B cell (primary cell): ENCODE measurements around the gene PAWR. TPM values are rescaled to one million over a fixed set of nuclear protein-coding genes. Genes with fewer than 3 reads are reported as not detected.

Source experiments
- ATAC-seq: fragments of 200-7000 bp; cut with Tn5 transposase; one replicate; pipeline ENCODE4 v1.10.0; 2021; ENCODE audit warnings: low read depth, mild to moderate bottlenecking, moderate number of reproducible peaks, moderate library complexity
- CTCF ChIA-PET: fragments of 350-600 bp; sonication (Branson Sonifier 250); formaldehyde crosslinking; loops from one replicate; lab custom pipeline; 2021; ENCODE audit warnings: antibody characterized with exemption, inconsistent platforms; lab: Charles Lee
- POLR2A ChIA-PET: fragments of 350-600 bp; sonication (Branson Sonifier 250); formaldehyde crosslinking; loops from one replicate; lab custom pipeline; 2021; ENCODE audit warnings: antibody characterized with exemption; lab: Charles Lee
- DNase-seq: peaks from one replicate; pipeline ENCODE4 v3.0.0; 2013
- H2AFZ ChIP-seq: 2 replicates; pipeline ENCODE4 v1.6.1; 2012; ENCODE audit warnings: mild to moderate bottlenecking, low read depth, low read length; ENCODE audit not compliant: insufficient read depth, poor library complexity, severe bottlenecking
- H3K27ac ChIP-seq, 2 donors: 1 replicate in 1 of 2; 2 replicates in 1 of 2; pipeline ENCODE4 v1.5.1; 2012 to 2013; ENCODE audit warnings: low read length in 2 of 2, mild to moderate bottlenecking in 2 of 2, moderate library complexity in 1 of 2
- H3K27me3 ChIP-seq, 4 experiments: fragments of 200-600 bp in 1 of 4; sonication (generic) in 1 of 4; replicated peaks in 1 of 4; 1 replicate in 2 of 4; 2 replicates in 2 of 4; pipeline versions ENCODE4 v1.6.1 to v1.7.0; 2013 to 2016; ENCODE audit warnings: low read length in 3 of 4, mild to moderate bottlenecking in 2 of 4, mixed read lengths in 1 of 4, moderate library complexity in 1 of 4; ENCODE audit not compliant: insufficient read depth in 4 of 4, control insufficient read depth in 3 of 4; ENCODE audit errors: control extremely low read depth in 1 of 4
- H3K36me3 ChIP-seq, 2 experiments: replicated peaks in 1 of 2; 1 replicate in 1 of 2; 2 replicates in 1 of 2; pipeline versions ENCODE4 v1.6.1 to v1.7.1; 2013; ENCODE audit warnings: low read length in 1 of 2; ENCODE audit not compliant: insufficient read depth in 2 of 2, control insufficient read depth in 1 of 2; ENCODE audit errors: control extremely low read depth in 1 of 2, extremely low read depth in 1 of 2
- H3K4me1 ChIP-seq, 2 donors: fragments of 200-600 bp in 1 of 2; sonication (generic) in 1 of 2; 1 replicate in 1 of 2; 2 replicates in 1 of 2; pipeline versions ENCODE4 v1.5.1 to v1.6.1; 2013 to 2017; ENCODE audit warnings: low read length in 2 of 2; ENCODE audit not compliant: control insufficient read depth in 2 of 2, insufficient read depth in 2 of 2
- H3K4me2 ChIP-seq: replicated peaks from 2 replicates; pipeline ENCODE3; 2012; ENCODE audit warnings: mild to moderate bottlenecking, low read depth, low read length; ENCODE audit not compliant: poor library complexity, severe bottlenecking
- H3K4me3 ChIP-seq, 5 experiments: fragments of 200-600 bp in 1 of 5; sonication (generic) in 1 of 5; 1 replicate in 3 of 5; 2 replicates in 2 of 5; pipeline versions ENCODE4 v1.5.1 to v1.7.0; 2011 to 2016; ENCODE audit warnings: low read length in 4 of 5, mild to moderate bottlenecking in 4 of 5, low read depth in 2 of 5, control low read depth in 1 of 5, moderate library complexity in 1 of 5; ENCODE audit not compliant: insufficient read depth in 1 of 5; ENCODE audit errors: control extremely low read depth in 1 of 5, extremely low read depth in 1 of 5
- H3K79me2 ChIP-seq: fragments of 200-600 bp; sonication (generic); one replicate; pipeline ENCODE4 v1.6.0; 2016; ENCODE audit warnings: low read length; ENCODE audit not compliant: control insufficient read depth, insufficient read depth
- H3K9ac ChIP-seq: fragments of 200-600 bp; sonication (generic); 2 replicates; pipeline ENCODE4 v1.6.1; 2017; ENCODE audit warnings: mild to moderate bottlenecking, low read length, moderate library complexity
- H3K9me3 ChIP-seq, 3 donors: one replicate each; pipeline versions ENCODE4 v1.6.1 to v1.7.1; 2013; ENCODE audit warnings: low read length in 2 of 3; ENCODE audit not compliant: control insufficient read depth in 2 of 3, insufficient read depth in 1 of 3; ENCODE audit errors: control extremely low read depth in 1 of 3
- H4K20me1 ChIP-seq: 2 replicates; pipeline ENCODE4 v1.6.0; 2012; ENCODE audit warnings: mild to moderate bottlenecking, low read length; ENCODE audit not compliant: insufficient read depth, control insufficient read depth, poor library complexity, severe bottlenecking
- H3K27ac Mint-ChIP-seq: one replicate; pipeline ENCODE4 v1.8.0; 2021; ENCODE audit warnings: mixed read lengths
- H3K27me3 Mint-ChIP-seq: one replicate; pipeline ENCODE4 v1.8.0; 2021; ENCODE audit warnings: mixed read lengths
- H3K4me1 Mint-ChIP-seq: one replicate; pipeline ENCODE4 v1.8.0; 2021; ENCODE audit warnings: mixed read lengths
- H3K4me3 Mint-ChIP-seq: one replicate; pipeline ENCODE4 v1.8.0; 2021; ENCODE audit warnings: mixed read lengths
- H3K9me3 Mint-ChIP-seq: one replicate; pipeline ENCODE4 v1.8.0; 2022; ENCODE audit warnings: mixed read lengths; ENCODE audit not compliant: insufficient read depth
- CTCF ChIP-seq: fragments of 200-600 bp; IDR thresholded peaks from one replicate; pipeline ENCODE4 v1.8.0; 2022; ENCODE audit warnings: antibody characterized with exemption, mild to moderate bottlenecking
- EZH2 ChIP-seq: IDR thresholded peaks from 2 replicates; pipeline ENCODE4 v1.6.1; 2012; ENCODE audit warnings: borderline replicate concordance, low read depth, mild to moderate bottlenecking, moderate library complexity, low read length; ENCODE audit not compliant: insufficient read depth, poor library complexity, severe bottlenecking
- WGBS: methylation state at CpG from one replicate; pipeline ENCODE4 v1.1.5; 2013; ENCODE audit warnings: missing lambda C conversion rate; ENCODE audit not compliant: insufficient coverage; 5-methylcytosine and 5-hydroxymethylcytosine counted together
- intact Hi-C: fragments of 100-400 bp; cut with micrococcal nuclease; formaldehyde crosslinking; loops from one replicate; pipeline ENCODE4 v1.10.0; 2022
- polyA plus RNA-seq: library from polyadenylated mRNA; depleted of rRNA; stranded (reverse); fragments of >200 nt; gene quantifications from 2 replicates; pipeline ENCODE4 v1.2.3, GENCODE V29; 2012
- total RNA-seq, 2 donors: library from RNA; stranded (reverse); fragments of 120-200 nt in 1 of 2; gene quantifications; 1 replicate in 1 of 2; 2 replicates in 1 of 2; pipeline versions ENCODE4 v1.2.3 to v1.2.4, GENCODE V29; 2013 to 2022

The PAWR gene
- total and polyA plus RNA-seq, 2 donors (not counting 1 experiment from before 2014, with no cell fraction given) = 17.9 to 90.1 TPM

- WGBS = no CpG with 5 or more reads among the region's 2 CpGs
- Mint-ChIP-seq H3K27ac (no peak overlapping the region), H3K27me3 (no peaks in the 10 kb centered on the region), H3K4me1 (peaks cover 72% of the 10 kb centered on the region), H3K4me3 (no peak overlapping the region), H3K9me3 (no peaks in the 10 kb centered on the region)
- POLR2A ChIA-PET = no interaction called here
- Histone ChIP-seq H2AFZ (no peak overlapping the region), H3K4me1 (peaks cover 12 to 22% of the 10 kb centered on the region in 2 donors), H3K4me2 (no peak overlapping the region), H3K9me3 (no peaks in the 10 kb centered on the region), H3K36me3 (no peaks in the 10 kb centered on the region), H3K79me2 (peaks cover 95% of the 10 kb centered on the region), H3K9ac (no peak overlapping the region), H3K27me3 (no peaks in the 10 kb centered on the region), H3K4me3 (no peak overlapping the region), H3K27ac (no peak overlapping the region), H4K20me1 (peaks cover 67% of the 10 kb centered on the region)
- intact Hi-C loops = loop anchor here (2.0 kb wide), 1 partner anchor 15 kb away; no protein-coding TSS in a partner anchor
- no peak for ATAC-seq
- CTCF ChIA-PET = no interaction called here
- TF ChIP-seq EZH2 = no peak
- no peak for TF ChIP-seq CTCF
- no peak for DNase-seq
Measured at GRCh38 chr12:79677672-79678071, 13.1 kb downstream of the PAWR start.

- DNase-seq (no peak), ATAC-seq (no peak)
- Mint-ChIP-seq H3K4me3 (no peak overlapping the region), H3K27ac (no peak overlapping the region), H3K4me1 (peaks cover 70% of the 10 kb centered on the region), H3K27me3 (no peaks in the 10 kb centered on the region), H3K9me3 (no peaks in the 10 kb centered on the region)
- intact Hi-C loops = loop anchor here (2.0 kb wide), 1 partner anchor 14 kb away; no protein-coding TSS in a partner anchor
- Histone ChIP-seq H3K4me1 (peaks cover 8 to 20% of the 10 kb centered on the region in 2 donors), H3K27ac (no peak overlapping the region), H3K4me2 (no peak overlapping the region), H3K9ac (no peak overlapping the region), H3K9me3 (no peaks in the 10 kb centered on the region), H3K4me3 (no peak overlapping the region), H4K20me1 (peaks cover 70% of the 10 kb centered on the region), H3K79me2 (peaks cover 95% of the 10 kb centered on the region), H2AFZ (no peak overlapping the region), H3K36me3 (no peaks in the 10 kb centered on the region), H3K27me3 (no peaks in the 10 kb centered on the region)
- ChIA-PET CTCF (no interaction called here), POLR2A (no interaction called here)
- TF ChIP-seq CTCF (no peak), EZH2 (no peak)
- WGBS = 100% methylated on average over 2 of the region's 2 CpGs
Measured at GRCh38 chr12:79676579-79676978, 14.2 kb downstream of the PAWR start.
